ENCODE measurements around the gene SAMD13. TPM values are rescaled to one million over a fixed set of nuclear protein-coding genes. Genes with fewer than 3 reads are reported as not detected.

The SAMD13 gene
- total and polyA plus RNA-seq, 9 donors, result 6.5 to 9.1 (median 8.1) TPM

DNA sequence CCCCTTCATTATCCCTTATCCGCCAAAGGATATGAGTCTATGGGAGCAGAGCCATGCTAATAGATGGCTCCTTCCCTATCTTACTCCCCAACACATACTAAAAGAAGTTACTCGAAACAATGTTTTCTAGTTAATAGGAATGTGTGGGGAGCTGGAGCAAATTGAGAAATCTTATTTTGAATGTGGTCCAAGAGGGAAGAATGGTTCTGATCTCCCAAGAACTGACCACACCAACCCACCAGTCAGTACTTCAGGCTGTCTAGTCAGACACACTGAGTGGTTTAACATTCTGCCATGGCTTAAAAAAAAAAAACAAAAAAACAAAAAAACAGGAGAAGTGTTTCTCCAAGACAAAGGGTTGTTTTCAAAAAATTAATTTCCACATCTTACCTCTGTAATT is 65.3 kb downstream of the SAMD13 start:
- Histone ChIP-seq H3K27me3 (ENCODE audit: control insufficient read depth, insufficient read depth, low read length) (no peaks in the 10 kb centered on the region), H3K36me3 (ENCODE audit: control insufficient read depth, insufficient read depth, low read length) (no peaks in the 10 kb centered on the region), H3K4me1 (ENCODE audit: control insufficient read depth, insufficient read depth, low read length) (no peaks in the 10 kb centered on the region), H3K27ac (ENCODE audit: low read length) (no peak overlapping the region), H3K4me3 (ENCODE audit: low read length) (no peak overlapping the region), H3K9me3 (replicated peaks; ENCODE audit: control insufficient read depth, low read depth, low read length) (no peaks in the 10 kb centered on the region)
- no CpG with 5 or more reads among the region's 2 CpGs for WGBS (ENCODE audit: insufficient coverage)
- no peak for DNase-seq

DNA sequence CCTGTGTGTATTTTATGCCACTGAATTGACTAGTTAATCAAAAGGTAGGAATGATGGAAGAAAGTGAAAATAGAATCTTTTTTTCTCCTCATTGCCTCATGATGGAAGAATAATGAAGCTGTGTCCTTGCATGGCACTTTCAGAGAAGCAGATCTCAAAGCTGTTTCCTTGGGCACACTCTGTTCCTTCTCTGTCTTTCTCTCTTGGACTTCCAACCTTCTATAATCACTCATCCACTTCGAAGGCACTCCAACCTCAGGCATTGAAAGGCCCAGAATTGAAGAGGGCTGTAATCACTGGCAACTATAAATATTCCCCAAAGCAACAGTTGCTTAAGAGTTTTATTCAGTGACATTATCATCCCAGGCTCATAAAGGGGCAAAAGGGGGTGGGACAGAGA is 65.7 kb downstream of the SAMD13 start:
- H3K27me3 ChIP-seq (ENCODE audit: control insufficient read depth, insufficient read depth, low read length), result no peaks in the 10 kb centered on the region
- no CpG with 5 or more reads among the region's 1 CpG for WGBS (ENCODE audit: insufficient coverage)
- no peaks in the 10 kb centered on the region for H3K36me3 ChIP-seq (ENCODE audit: control insufficient read depth, insufficient read depth, low read length)
- H3K9me3 ChIP-seq (replicated peaks; ENCODE audit: control insufficient read depth, low read depth, low read length), result no peaks in the 10 kb centered on the region
- no peak overlapping the region for H3K27ac ChIP-seq (ENCODE audit: low read length)
- no peak for DNase-seq
- no peak overlapping the region for H3K4me3 ChIP-seq (ENCODE audit: low read length)
- H3K4me1 ChIP-seq (ENCODE audit: control insufficient read depth, insufficient read depth, low read length), result no peaks in the 10 kb centered on the region

DNA sequence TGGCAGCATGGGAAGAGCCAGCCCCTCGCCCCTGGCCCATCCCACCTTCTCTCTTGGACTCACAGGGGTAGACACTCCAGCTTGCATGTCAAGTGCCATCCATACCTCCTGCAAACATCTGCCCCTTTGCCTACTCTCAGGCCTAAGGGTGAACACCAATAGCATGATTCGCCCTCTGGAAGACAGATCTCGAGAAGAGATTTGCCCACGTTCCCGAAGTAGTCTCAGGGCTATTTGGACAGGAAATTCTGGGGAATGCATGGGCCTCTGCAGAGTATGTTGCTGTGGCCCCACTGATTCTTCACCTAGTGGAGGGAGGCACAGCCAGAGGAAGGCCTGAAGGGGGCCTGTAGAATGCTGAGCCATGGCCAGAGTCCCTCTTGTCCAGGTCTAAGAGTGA is 66.9 kb downstream of the SAMD13 start:
- Histone ChIP-seq H3K27ac (ENCODE audit: low read length) (no peak overlapping the region), H3K9me3 (replicated peaks; ENCODE audit: control insufficient read depth, low read depth, low read length) (no peaks in the 10 kb centered on the region), H3K4me1 (ENCODE audit: control insufficient read depth, insufficient read depth, low read length) (no peaks in the 10 kb centered on the region), H3K4me3 (ENCODE audit: low read length) (no peak overlapping the region), H3K27me3 (ENCODE audit: control insufficient read depth, insufficient read depth, low read length) (no peaks in the 10 kb centered on the region), H3K36me3 (ENCODE audit: control insufficient read depth, insufficient read depth, low read length) (no peaks in the 10 kb centered on the region)
- DNase-seq, result no peak
- 94% methylated on average over 5 of the region's 5 CpGs for WGBS (ENCODE audit: insufficient coverage)

DNA sequence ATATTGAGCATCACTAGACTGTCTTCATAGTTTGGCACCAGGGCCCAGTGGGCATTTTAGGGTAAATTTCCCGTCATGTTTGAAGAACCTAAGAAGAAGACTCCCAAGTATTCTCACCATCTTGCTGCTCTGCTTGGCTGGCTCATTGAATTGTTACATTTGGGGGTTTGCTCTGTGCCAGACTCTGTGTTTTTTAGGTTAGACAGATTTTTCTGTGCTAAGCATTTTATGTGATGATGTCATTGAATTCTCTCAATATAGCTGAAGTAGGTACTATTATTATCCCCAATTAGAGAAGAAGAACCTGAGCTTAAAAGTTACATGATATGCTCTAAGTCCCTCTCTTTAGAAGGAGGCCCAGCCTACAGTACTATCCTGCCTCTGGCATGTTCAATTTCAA is 68.8 kb downstream of the SAMD13 start:
- Histone ChIP-seq H3K27me3 (ENCODE audit: control insufficient read depth, insufficient read depth, low read length) (no peaks in the 10 kb centered on the region), H3K4me3 (ENCODE audit: low read length) (no peak overlapping the region), H3K9me3 (replicated peaks; ENCODE audit: control insufficient read depth, low read depth, low read length) (no peaks in the 10 kb centered on the region), H3K27ac (ENCODE audit: low read length) (no peak overlapping the region), H3K36me3 (ENCODE audit: control insufficient read depth, insufficient read depth, low read length) (no peaks in the 10 kb centered on the region), H3K4me1 (ENCODE audit: control insufficient read depth, insufficient read depth, low read length) (peaks cover 2% of the 10 kb centered on the region)
- no CpG with 5 or more reads among the region's 1 CpG for WGBS (ENCODE audit: insufficient coverage)
- DNase-seq, result no peak

DNA sequence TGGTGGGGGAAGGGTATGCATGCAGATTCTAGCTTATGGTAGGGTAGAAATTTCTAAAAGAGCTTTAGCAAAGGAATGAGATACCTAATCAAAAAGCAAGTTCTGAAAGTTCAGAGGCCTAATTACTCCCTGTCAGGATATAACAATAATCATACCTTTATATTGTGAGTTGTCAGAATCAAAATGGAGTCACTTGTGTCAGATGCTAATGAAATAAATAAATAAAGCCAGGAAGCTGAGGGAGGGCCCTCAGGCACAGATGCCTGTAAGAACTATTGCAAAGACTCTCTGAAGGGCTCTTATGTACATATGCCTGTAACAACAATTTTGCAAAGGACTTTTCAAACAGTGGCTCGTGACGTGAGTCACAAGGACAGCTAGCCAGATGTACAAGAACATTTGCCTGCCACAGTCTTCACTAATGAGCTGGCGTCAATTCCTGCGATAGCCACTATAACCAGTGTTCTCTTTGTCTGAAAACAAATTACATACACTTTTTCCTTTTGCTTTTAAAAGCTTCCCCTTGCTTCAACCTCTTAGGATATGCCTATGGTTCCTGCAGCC is 69.4 kb downstream of the SAMD13 start:
- Histone ChIP-seq H3K4me3 (ENCODE audit: low read length) (no peak overlapping the region), H3K9me3 (replicated peaks; ENCODE audit: control insufficient read depth, low read depth, low read length) (no peaks in the 10 kb centered on the region), H3K36me3 (ENCODE audit: control insufficient read depth, insufficient read depth, low read length) (no peaks in the 10 kb centered on the region), H3K27me3 (ENCODE audit: control insufficient read depth, insufficient read depth, low read length) (no peaks in the 10 kb centered on the region), H3K27ac (ENCODE audit: low read length) (no peak overlapping the region), H3K4me1 (ENCODE audit: control insufficient read depth, insufficient read depth, low read length) (peaks cover 3% of the 10 kb centered on the region)
- DNase-seq, result no peak
- WGBS (ENCODE audit: insufficient coverage), result 89% methylated on average over 4 of the region's 4 CpGs

DNA sequence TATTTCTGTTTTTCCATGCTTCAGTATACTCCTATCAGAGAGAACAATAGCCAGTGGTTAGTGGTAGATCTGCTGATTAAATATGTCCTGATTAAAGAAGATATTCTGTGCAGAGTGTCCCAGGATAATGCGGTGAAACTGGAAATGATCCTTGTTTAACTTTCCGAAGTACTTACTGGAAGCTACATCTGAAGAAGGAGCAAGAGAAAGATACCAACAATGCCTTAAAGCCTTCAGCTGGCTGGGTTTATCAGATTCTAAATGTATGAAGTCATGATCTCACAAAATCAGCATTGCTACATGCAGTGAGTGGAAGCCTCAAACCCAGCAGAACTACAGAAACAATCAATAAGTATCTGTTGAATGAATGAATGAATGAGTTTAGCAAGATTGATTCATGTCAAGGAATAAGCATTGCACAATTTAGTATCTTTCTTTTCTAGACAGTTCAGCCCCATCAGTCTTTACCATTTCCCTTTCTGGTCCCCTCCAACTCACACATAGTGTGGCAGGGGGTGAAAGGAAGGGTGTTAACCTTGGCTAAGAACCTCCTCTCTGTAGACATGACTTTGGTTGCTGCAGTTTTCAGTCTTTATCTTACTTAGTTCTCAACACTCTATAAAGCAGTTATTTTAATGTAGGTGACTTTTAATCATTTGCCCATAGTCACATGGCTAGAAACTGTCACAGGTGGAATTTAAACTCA is 72.1 kb downstream of the SAMD13 start:
- no peaks in the 10 kb centered on the region for H3K36me3 ChIP-seq (ENCODE audit: control insufficient read depth, insufficient read depth, low read length)
- WGBS (ENCODE audit: insufficient coverage), result 33% methylated on average over 2 of the region's 2 CpGs
- peak; percentile 28 for DNase-seq
- H3K4me3 ChIP-seq (ENCODE audit: low read length), result no peak overlapping the region
- H3K4me1 ChIP-seq (ENCODE audit: control insufficient read depth, insufficient read depth, low read length), result peaks cover 14% of the 10 kb centered on the region
- no peak overlapping the region for H3K27ac ChIP-seq (ENCODE audit: low read length)
- no peaks in the 10 kb centered on the region for H3K27me3 ChIP-seq (ENCODE audit: control insufficient read depth, insufficient read depth, low read length)
- no peaks in the 10 kb centered on the region for H3K9me3 ChIP-seq (replicated peaks; ENCODE audit: control insufficient read depth, low read depth, low read length)

DNA sequence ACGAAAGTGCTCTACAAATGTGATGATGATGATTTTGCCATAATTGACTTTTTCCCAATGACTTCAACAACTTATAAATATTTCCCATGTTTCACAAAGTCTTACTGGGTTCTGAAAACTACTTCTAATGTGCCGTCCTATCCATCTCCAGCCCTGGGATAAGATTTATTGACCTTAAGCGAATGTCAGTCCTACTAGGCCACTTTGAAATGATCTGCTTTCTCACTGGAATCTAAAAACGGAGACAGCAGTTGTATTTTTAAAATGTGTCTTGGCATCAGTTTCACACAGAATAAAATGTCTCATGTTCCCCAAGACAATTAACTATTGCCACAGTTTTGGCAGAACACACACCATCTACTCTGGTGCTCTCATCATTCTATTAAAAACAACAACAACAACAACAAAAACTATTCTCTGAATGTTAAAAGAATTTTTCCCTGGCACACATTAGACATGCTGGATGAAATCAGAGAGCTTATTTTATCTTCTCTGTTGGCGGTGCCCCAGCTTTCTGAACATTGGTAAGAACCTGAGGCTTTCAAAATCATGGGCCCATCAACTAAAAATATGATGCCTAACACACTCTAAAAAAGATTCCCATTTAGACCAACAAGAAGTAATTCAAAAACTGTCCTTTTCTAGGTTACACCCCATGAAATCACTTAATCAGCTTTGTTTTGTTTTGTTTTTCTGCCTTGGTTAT is 73.6 kb downstream of the SAMD13 start:
- no peaks in the 10 kb centered on the region for H3K27me3 ChIP-seq (ENCODE audit: control insufficient read depth, insufficient read depth, low read length)
- no peaks in the 10 kb centered on the region for H3K9me3 ChIP-seq (replicated peaks; ENCODE audit: control insufficient read depth, low read depth, low read length)
- peaks cover 14% of the 10 kb centered on the region for H3K4me1 ChIP-seq (ENCODE audit: control insufficient read depth, insufficient read depth, low read length)
- H3K27ac ChIP-seq (ENCODE audit: low read length), result peak overlapping the region; percentile 66
- H3K4me3 ChIP-seq (ENCODE audit: low read length), result no peak overlapping the region
- no peaks in the 10 kb centered on the region for H3K36me3 ChIP-seq (ENCODE audit: control insufficient read depth, insufficient read depth, low read length)
- no CpG with 5 or more reads among the region's 5 CpGs for WGBS (ENCODE audit: insufficient coverage)
- peak; percentile 74 for DNase-seq

DNA sequence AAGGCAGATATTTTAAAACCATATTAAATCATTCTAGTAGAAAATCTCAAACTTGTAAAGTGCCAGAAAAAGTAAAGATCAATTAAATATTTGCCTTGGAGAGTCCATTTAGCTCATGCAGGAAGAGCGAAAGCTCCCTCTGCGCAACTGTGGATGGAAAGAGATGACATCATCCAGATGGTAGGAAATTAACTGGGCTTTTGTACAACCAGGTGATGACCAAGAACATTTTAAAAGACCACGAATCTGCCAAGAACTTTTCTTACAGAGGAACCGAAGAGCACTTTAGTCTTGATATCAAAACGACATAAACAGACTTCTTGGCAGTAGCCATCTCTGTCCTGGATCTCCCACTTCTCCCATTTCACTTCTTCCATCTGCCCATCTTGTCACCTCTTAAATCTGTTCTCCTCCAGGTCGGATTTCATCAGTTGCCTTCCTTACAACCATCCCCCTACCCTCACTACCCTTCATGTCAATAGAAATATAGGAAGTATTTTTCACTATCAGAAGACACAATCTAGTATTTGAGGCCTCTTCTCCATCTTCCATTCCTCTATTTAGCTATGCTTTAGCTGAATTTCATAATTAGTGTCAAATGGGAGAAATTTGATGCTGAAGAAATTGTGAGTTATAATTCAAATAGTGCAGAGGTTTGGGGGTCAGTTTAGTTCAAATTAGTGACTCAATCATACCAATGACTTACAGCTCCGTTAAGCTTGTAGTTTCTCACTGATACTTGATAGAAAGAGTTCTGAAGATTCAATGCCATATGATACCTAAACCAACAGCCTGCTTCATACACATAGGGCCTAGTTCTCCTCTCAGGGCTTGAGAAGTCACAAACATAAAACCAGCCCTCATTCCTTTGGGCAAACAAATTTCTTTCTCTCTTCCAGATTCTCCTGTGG is 74.7 kb downstream of the SAMD13 start:
- no peaks in the 10 kb centered on the region for H3K9me3 ChIP-seq (replicated peaks; ENCODE audit: control insufficient read depth, low read depth, low read length)
- no peak overlapping the region for H3K4me3 ChIP-seq (ENCODE audit: low read length)
- no peaks in the 10 kb centered on the region for H3K36me3 ChIP-seq (ENCODE audit: control insufficient read depth, insufficient read depth, low read length)
- peak overlapping the region; percentile 66 for H3K27ac ChIP-seq (ENCODE audit: low read length)
- H3K27me3 ChIP-seq (ENCODE audit: control insufficient read depth, insufficient read depth, low read length), result no peaks in the 10 kb centered on the region
- DNase-seq, result peak; percentile 81
- H3K4me1 ChIP-seq (ENCODE audit: control insufficient read depth, insufficient read depth, low read length), result peaks cover 14% of the 10 kb centered on the region
- 36% methylated on average over 5 of the region's 7 CpGs for WGBS (ENCODE audit: insufficient coverage)

DNA sequence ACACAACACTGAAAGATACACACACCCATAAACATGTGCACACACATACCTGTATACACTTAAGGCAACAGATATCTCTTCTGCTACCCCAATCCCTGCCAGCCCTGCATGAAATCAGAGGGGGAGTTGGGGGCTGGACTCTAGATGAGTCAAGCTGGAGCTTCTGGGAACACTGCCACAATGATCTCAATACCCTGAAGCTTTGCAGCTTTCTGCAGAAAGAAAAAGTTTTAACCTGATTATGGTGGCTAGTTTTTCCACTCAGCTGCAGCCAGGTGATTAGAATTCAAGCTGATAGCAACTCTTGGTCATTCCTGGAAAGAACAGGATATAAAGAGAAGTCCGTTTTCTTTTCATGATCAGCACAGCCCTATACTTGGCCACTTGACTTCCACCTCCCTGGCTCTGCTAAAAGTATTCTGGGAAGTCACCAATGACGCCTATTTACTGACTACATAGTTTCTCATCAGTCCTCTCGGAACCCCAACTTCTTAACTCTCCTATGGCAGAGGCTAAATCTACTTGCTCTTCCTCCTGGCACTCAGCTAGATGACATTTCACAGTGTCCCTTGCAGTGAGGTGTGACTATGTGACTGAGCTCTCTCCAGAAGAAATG is 76.1 kb downstream of the SAMD13 start:
- no peaks in the 10 kb centered on the region for H3K9me3 ChIP-seq (replicated peaks; ENCODE audit: control insufficient read depth, low read depth, low read length)
- no peak overlapping the region for H3K4me3 ChIP-seq (ENCODE audit: low read length)
- 29% methylated on average over 1 of the region's 3 CpGs for WGBS (ENCODE audit: insufficient coverage)
- peaks cover 14% of the 10 kb centered on the region for H3K4me1 ChIP-seq (ENCODE audit: control insufficient read depth, insufficient read depth, low read length)
- H3K27me3 ChIP-seq (ENCODE audit: control insufficient read depth, insufficient read depth, low read length), result no peaks in the 10 kb centered on the region
- no peaks in the 10 kb centered on the region for H3K36me3 ChIP-seq (ENCODE audit: control insufficient read depth, insufficient read depth, low read length)
- peak; percentile 94 for DNase-seq
- peak overlapping the region; percentile 29 for H3K27ac ChIP-seq (ENCODE audit: low read length)
